Measurements from ENCODE around the gene CZIB.

DNA sequence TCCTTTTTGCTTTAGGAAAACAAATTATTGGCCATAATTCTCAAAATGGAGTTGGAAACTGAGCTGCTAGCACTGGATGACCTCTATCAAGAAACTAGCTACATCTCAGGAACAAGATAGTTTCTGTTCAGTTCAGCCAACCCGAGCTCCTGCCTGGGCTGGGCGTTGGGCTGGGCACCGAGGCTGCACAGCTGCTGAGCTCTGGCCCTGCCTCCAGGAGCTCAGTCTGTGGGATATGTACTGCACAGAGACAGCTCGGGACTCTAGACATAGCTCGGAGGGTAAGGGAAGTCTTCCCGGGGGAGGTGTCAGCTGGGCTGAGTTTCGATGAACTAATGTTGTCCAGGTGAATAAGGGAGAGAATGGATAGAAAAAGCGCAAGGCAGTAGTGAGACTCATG is 53.5 kb downstream of the CZIB start:
- no peak for TF ChIP-seq SMYD3 (CRISPR knock-in tag; IDR thresholded peaks at IDR 0.05)
- TF ChIP-seq NFE2 (CRISPR knock-in tag; IDR thresholded peaks at IDR 0.05), result no peak
- TF ChIP-seq GLI4 (CRISPR knock-in tag; IDR thresholded peaks at IDR 0.05; ENCODE audit: borderline replicate concordance), result no peak
- no peak for TF ChIP-seq PHB2 (IDR thresholded peaks at IDR 0.05; ENCODE audit: partially characterized antibody)
- no peak for TF ChIP-seq ELF1 (CRISPR knock-in tag; IDR thresholded peaks at IDR 0.05)
- TF ChIP-seq, protein P1, sequence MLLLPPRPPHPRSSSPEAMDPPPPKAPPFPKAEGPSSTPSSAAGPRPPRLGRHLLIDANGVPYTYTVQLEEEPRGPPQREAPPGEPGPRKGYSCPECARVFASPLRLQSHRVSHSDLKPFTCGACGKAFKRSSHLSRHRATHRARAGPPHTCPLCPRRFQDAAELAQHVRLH (CRISPR knock-in tag; IDR thresholded peaks at IDR 0.05; ENCODE audit: borderline replicate concordance, low read depth), result no peak
- TF ChIP-seq ZFX (CRISPR knock-in tag; IDR thresholded peaks at IDR 0.05; ENCODE audit: low read depth), result no peak
- TF ChIP-seq, protein P2, sequence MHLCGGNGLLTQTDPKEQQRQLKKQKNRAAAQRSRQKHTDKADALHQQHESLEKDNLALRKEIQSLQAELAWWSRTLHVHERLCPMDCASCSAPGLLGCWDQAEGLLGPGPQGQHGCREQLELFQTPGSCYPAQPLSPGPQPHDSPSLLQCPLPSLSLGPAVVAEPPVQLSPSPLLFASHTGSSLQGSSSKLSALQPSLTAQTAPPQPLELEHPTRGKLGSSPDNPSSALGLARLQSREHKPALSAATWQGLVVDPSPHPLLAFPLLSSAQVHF (CRISPR knock-in tag; IDR thresholded peaks at IDR 0.05), result no peak

All from HepG2 (cell line).